Hematopoietic multipotent progenitor cell treated with erythropoietin and hydrocortisone succinate and interleukin-3 and kit ligand, for 4 days (in vitro differentiated cells): ENCODE data around the gene GLCE.

Experiments
- DNase-seq: peaks from one replicate; pipeline ENCODE4 v3.0.0-alpha.2; 2015

GLCE gene

DNA sequence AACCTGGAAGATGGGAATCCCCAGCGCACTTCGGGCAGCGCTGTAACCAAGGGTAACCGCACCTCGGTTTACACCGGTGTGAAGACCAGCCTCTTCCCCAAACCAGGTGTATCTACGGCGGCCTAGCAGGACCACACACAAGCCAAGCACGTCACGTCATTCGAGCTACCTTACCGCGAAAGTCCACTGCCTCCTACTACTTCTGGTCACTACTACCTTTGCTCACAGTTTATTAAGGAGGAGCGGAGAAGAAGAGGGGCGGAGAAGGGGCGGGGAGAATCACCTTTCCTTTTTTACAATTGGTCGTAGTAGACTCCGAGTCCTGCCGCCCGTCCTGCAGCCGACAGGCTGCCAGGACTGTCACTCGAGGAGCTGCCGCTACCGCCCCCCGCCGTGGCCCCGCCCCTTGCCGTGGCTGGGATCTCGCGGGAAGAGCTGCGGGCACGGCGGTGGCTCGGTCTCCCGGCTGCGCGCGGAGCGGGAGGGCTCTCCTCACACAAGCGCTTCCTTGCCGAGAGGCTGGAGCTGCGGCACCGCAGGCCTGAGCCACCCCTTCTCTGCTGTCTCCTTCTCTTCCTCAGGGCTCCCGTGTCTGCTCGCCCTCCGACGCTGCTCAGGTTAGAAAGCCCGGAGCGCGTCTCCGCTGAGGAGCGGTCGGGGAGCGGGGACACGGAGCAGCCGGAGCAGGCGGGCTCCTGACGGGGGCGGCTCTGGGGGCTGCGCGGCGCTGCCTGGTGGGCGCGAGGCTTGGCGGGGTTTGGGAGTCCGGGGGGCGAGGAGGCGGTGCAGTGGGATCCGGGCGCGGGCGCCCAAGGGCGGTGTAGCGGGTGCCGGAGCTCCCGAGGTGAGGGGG lies at the start of gene GLCE:
GLCE (plus strand) TSS at position 495 of the 853 bp plus-strand sequence. CDS start 95,172 bp downstream, outside the sequence.
- peak; percentile 97 for DNase-seq

DNA sequence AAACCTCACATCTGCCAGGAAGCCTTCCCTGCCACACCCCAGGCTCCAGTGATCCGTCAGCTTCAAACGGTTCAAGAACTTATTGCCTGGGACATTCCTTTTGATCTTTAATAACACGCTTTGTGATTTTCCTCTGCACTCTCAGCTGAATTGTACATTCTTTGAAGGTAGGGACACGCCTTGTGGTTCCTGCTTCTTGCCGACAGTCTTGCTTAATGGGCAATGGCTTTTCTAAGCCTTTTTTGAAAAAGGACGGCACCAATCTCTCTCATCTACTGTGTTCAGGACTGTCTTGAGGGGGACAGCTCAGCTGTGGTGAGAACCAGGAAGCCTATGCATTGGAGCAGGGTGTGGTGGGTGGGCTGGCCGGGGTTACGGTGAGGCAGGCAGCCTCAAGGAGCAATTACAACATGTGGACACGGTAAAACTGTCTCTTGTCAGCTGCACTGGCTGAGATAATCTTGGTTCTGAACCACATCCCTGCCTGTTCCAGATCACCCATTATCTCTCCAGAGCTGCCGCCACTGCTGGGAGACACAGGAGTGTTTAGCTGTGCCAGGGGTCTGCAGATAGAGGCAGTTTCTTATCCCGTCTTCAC lies 46.0 kb upstream of the GLCE start:
- peak; percentile 95 for DNase-seq

DNA sequence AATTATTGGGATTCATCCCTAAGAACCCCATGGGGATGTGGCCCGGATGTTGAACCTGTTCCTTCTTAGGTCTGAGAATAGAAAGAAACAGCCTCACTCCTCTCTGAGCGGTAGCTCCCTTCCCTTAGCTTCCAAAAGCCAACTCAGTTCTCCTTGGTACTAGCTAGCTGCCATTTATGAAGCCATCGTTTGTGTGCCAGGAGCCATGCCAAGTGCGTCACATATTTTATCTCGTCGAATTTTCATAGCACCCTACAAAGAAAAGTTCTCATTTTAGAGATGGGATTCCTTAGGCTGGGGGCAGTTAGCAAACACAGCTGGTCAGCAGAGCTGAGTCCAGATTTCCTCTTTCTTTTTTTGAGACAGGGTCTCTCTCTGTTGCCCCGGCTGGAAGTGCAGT lies 45.4 kb upstream of the GLCE start:
- DNase-seq = no peak

DNA sequence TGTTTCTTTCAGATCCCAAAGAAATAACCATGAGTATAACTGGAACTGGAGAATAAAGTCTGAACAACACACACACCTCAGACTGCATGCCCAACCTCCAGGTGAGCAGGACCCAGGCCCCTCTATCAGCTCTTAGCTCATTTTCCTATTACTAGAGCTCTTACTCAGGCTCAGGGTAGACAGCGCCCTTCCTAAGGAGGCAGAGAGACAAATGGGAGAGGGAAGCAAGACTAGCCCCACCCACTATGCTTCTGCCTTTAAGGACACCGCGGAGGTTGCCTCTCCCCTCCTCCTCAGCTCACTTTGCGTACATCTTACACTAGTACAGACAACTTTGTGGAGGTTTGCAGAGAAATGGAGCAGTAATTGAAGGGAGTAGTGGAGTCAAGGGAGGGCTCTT lies 44.0 kb upstream of the GLCE start:
- peak; percentile 9 for DNase-seq

DNA sequence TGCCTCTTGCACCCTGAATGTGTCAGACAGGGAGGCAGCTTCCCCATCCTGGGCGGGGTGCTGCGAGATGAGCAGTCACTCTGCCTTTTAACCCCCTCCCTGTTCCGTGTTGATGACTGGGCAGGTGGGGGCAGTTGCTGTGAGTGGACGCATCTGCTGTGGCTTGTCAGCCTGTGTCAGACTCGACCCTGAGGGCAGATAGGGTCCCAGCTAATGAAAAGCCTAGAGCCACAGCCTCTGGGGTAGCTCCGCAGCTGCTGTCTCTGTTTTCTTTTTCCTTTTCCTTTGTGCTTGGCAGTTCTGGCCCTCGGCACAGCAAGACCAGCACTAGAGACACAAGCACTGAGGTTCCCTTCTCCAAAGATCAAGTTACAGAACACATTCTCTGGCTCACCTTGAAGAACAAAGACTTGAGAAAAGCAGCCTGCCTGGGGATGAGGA lies 43.0 kb upstream of the GLCE start:
- no peak for DNase-seq

DNA sequence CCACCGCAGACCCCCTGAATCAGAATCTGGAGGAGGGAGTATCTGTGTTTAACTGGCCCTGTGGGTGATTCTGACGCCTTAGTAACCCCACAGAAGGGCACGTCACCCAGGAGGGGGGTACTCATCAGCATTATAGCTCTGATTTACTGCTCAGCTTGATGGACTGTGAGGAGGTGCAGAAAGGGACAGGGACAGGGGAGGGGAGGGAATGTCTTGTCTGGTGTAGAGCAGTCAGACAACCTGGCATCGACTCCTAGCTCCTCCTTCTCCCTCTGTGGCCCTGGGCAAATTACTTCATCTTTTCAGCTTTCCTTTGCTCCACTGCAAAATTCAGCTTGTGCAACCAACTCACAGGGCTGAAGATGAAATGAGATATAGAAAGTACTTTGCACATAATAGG lies 42.3 kb upstream of the GLCE start:
- DNase-seq = no peak

DNA sequence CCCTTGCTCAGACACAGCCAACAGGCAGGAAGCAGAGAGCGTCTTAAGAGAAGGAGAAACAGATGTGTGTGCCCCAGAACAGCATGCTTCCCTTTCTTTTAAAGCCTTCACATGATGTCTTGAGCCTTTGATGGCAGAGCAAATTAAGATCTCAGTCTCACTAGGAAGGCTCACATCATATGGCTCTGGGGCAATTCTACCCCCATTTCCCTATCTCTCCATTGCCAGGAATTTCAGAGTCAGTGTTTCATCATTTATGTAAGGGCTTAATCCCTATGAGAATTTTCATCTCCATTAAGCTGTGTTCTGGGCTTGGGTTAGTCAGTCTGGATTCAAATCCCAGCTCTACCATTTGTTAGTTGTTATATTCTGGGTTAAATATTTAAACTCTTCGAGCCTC lies 41.4 kb upstream of the GLCE start:
- DNase-seq = peak; percentile 40

DNA sequence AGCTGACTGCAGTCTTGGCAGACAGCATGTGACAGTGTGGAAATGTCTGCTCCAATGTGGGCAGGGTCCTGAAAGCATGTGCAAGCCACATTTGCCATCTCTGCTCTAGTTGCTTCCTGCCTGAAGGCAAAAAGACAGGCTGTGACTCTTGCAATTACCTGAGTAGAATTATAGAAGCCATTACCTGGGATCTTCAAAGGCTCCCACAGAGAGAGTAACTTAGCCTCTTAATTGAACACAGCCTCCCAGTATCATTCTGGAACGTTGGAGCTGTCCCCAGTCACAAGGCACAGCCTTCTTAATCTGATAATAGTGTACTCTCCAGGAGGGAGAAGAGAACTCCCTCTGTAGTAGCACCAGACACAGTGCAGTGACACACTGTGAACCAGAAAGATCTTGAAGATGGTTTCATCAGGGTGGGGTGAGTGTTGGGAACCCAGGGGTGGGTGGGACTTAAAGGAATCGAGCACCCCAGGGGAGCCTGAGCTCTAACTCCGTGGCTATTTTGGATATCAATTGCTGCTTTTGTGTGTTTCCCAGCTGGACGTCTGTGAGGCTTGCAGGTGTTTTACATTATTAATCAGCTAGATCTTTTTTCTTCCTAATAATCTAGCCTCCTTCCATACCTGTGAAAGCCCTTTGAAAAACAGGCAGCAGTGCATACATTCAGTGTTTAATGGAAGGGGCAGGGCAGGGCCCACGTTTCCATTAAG lies 40.6 kb upstream of the GLCE start:
- peak; percentile 27 for DNase-seq

DNA sequence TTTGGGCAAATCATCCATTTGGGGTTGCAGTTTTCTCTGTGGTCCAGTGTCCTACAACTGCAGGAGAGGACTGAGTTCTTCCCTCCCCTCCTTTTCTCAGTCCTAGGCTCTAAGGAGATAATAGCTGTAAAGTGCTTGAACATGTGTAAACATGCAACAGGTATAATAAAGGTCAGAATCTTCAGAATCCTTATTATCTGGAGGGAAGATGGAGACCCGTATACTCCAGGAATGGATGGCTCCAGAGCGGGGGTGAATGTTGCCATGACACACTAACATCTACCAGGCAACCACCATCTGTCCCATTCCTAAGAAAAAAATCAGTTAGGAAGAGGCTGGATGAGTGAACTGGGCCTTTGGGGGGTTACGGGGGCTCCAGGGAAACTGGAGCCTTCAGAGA lies 39.7 kb upstream of the GLCE start:
- DNase-seq = no peak

DNA sequence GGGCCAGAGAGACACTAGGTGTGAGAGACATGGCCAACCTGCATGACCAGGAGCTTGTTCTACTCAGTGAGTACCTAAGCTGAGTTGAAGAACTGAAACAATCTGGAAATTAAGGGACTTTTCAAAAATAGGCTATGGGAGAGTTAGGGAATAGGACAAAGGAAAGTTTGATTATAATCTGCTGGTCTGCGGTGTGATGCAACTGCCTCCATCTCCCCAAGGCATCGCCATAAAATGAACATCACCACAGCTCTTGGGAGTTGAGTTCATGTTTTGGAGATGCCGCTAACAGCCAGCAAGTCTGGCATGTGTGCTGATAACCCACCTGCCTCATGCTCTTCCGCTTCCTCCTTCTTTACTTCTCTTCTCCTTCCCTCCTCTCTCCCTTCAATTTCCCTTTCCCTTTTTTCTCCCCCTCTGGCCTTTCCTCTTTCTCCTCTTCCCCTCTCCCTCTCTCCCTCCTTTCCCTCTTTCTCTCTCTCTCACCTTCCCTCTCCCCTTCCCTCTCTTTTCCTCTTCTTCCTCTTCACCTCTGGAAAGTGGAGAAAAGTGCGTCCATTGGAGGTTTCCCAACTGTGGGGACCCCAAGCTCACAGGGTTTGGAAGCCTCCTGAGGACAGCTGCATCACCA lies 39.1 kb upstream of the GLCE start:
- no peak for DNase-seq

DNA sequence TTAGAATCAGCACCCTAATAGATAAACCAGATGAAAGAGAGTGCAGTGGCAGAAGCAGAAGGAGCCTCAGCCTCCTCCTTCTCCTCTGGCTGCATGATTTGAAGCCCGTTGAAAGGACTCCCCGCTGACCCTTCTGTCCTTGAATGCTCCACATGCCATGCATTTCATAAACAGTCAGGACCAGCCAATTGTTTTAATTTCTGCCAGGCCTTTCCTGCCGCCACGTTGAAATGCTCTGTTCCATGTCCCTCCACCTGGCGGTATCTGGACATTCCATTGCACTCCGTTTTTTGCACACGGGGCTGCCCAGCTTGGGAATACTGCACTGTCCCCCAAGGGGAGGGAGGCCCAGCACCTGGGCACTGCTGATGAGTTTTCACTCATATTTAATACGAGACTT lies 35.2 kb upstream of the GLCE start:
- DNase-seq = no peak

DNA sequence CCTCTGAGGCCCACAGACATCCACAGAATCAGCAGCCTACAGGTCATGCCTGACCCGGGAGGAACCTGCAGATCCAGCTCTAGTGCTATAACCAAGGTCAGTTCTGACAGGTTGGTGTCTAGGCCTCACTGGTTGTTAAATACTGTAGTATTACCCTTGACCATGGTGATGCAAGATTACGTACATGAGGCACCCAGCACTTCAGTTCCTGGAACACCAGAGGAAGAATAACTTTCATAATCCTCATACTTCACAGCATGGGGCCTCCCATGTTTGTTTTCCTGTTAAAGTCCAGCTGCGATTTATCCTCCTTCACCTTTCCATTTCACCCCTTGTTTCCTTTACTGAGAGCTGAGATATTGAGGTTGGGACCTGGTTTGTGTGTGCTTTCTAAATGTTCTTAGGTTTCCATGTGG lies 34.4 kb upstream of the GLCE start:
- peak; percentile 52 for DNase-seq

DNA sequence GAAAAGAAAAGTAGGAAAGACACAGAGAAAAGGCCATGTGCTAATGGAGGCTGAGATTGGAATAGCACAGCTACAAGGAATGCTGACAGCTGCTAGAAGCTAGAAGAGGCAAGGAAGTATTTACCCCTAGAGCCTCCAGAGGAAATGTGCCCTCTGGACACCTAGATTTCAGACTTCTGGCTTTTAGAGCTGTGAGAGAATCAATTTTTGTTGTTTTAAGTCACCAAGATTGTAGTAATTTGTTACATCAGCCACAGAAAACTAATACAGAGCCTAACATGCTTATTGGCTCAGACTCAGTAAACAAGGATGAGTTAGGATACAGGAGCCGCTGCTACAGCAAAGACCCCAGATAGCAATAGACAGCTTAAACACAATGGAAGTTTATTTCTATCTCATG lies 33.1 kb upstream of the GLCE start:
- no peak for DNase-seq

DNA sequence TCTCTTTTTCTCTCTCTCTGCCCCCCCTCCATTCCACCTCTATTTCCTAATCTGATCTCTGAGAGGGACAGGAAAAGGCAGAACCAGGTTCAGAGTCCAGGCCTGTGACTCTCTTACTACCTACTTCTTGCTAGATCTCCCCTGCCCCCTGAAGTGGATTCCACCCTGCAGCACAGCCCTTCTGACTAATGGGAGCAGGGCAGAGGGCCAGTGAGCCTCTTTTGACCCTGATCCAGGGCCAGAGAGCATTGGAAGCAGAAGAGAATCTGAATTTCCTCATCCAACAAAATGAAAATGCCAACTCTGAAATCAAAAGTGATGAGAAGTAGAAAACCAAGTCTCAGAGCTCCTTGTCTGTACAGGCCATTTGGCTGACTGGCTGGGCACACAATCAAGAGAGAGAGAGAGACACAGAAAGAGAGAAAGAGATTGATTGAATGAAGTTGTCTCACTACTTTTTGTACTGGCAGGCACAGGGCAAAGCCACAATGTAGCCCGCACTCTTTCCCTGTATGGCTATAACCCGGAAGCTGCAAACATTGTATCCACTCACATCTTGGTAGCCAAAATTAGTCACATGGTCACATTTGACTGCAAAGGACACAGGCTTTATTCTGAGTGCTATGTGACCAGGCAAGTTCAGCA lies 31.6 kb upstream of the GLCE start:
- no peak for DNase-seq

DNA sequence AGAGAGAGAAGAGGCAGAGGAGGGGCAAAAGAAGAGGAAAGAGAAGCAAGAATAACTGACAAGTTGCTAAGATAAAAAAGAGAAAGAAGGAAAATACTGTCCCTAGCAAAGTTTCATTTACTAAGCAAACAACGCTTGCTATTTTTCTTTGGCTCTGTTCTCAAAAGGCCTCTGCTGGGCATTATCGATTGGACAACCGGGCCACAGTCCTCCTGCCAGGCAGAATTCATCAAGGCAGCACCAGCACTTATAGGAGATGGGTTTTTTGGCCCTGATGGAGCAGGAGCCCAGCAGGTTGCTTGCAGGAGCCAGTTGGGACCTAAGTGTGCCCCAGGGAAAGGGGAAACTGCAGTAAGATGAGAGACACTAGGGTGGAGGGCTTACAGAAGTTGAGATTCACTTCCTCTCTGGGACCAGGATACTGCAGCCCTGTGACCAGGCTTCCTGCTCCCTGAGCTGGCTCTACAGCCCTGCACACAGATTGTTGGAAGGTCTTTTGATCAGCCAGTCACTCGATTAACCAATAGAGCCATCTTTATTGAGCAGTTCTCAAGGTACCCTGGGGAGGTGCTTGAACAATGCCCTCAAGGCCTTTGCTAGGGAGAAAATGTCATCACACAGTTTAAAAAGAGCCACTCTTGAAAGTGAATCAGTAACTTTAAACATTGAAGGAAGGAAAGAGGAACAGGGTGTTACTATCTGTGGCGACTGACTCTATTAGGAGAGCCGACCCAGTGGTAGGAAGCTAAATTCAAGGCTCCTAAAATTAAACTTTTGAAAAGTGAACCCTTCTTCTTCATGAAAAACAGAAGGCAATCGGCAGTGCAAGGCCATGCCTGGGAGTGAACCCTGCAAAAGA lies 28.8 kb upstream of the GLCE start:
- DNase-seq = peak; percentile 17

DNA sequence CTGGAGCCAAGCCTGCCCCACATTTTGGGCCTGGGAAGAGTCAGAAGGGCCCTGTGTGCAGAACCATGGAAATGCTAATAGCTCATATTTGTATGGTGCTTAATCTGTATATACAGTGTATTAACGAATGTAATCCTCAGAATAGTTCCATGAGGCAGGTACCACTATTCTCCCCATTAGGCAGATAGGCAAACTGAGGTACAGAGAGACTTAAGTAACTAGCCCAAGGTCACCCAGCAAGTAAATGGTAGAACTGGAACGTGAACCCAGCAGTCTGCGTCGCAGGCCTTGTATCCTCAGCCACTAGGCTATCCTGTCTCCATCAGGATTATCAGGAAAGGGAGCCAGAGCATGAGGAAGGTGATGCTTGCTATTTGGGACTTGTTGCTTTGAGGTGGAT lies 28.0 kb upstream of the GLCE start:
- DNase-seq = no peak

DNA sequence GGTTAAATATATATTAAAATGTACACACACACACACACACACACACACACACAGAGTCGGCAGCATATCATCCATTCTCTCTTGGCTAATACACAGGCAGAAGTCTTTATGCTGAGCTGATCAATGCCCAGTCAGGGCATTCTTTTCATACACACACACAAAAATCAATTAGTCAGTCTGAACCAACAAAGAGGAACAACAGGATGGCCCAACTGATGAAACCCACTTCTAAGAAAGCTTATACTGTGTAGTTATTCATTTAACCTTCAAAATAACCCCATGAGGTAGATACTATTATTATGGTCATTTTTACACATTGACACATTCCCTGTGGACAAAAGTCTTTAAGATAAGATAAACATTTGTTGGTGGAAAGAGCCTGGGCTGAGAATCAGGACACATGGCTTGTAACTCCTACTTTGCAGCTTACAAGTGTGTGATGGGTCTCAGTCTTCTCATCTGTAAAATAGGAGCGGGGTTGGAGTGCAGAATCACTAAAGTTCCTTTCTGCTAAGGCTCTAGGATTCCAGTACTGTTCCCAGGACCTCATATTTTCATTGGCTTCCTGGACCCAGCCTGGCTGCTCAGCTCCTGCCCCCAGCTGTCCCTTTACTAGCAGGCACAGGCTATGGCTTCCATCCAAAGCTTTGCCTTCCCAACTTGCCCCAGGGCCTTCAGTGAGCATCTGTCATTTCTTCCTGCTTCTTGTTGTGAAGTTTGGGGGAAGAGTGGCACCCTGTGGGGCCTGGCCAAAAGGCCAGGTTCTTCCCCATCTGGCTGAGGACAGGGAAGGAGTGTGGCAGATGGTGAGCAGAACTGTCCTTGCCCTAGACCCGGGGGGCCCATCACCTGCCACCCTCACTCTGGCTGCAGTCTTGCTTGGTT lies 27.2 kb upstream of the GLCE start:
- peak; percentile 7 for DNase-seq

DNA sequence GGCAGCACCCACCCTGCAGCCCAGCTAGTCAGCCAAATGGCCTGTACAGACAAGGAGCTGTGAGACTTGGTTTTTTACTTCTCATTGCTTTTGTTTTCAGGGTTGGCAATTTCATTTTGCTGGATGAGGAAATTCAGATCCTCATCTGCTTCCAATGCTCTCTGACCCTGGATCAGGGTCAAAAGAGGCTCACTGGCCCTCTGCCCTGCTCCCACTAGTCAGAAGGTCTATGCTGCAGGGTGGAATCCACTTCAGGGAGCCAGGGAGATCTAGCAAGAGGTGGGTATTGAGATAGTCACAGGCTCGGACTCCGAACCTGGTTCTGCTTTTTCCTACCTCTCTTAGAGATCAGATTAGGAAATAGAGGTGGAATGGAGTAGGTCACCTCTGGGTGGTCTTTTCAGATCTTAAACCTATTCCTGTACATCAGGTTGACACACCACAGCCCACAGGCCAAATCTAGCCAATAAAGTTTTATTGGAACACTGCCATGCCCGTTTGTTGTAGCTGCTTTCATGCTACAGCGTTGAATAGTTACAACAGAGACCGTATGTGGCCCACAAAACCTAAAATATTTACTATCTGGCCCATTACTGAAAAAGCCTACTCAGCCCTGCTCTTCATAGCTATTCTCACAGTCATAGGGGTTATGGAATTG lies 26.4 kb upstream of the GLCE start:
- DNase-seq = no peak

DNA sequence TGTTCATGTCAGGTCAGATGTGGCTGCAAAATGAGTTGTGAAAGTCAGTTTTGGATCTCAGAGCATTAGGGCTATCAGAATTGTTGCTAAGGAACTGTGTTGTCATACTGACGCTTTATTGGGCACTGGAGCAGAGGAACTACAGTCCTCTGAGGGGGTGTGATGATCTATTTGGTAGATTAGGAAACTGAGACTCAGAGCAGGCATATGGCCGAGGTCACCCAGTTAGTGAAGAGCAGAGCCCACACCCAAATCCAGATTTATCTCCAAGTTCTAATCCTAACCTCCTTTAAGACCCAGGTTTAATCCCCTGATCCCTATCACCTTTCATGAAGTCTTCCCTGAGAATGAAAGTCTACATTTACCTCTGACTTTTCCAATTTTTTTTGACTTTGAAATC lies 25.6 kb upstream of the GLCE start:
- DNase-seq = peak; percentile 12

DNA sequence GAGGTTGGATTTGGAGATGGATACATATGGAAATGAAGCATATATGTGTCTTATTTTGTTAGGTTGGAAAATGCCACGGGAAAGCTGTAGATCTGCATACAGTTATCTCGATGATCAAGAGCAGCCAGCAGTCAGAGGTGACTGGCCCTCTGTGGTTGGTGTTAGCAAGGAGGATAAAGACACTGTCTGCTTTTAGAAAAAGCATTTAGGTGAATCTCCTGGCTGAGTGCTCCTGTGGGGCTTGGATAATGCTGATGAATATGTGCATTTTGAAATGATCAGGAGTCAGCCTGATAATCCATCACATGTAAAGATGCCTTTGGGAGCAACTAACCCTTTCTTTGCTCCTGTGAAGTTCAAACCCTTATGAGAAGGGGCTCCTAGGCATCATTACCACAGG lies 24.9 kb upstream of the GLCE start:
- DNase-seq = no peak
